NT2/D1 (cell line): ENCODE data around the gene AWAT2.

Experiments
- SUZ12 ChIP-seq: IDR thresholded peaks from 2 replicates; pipeline ENCODE4 v1.6.1; 2011; ENCODE audit not compliant: insufficient read length, insufficient read depth; ENCODE audit errors: extremely low read depth
- YY1 ChIP-seq: IDR thresholded peaks from 2 replicates; pipeline ENCODE4 v1.6.1; 2011; ENCODE audit not compliant: insufficient read length, insufficient read depth
- ZNF274 ChIP-seq: IDR thresholded peaks from 2 replicates; pipeline ENCODE4 v1.6.1; 2011; ENCODE audit warnings: mild to moderate bottlenecking, low read depth, low read length

DNA sequence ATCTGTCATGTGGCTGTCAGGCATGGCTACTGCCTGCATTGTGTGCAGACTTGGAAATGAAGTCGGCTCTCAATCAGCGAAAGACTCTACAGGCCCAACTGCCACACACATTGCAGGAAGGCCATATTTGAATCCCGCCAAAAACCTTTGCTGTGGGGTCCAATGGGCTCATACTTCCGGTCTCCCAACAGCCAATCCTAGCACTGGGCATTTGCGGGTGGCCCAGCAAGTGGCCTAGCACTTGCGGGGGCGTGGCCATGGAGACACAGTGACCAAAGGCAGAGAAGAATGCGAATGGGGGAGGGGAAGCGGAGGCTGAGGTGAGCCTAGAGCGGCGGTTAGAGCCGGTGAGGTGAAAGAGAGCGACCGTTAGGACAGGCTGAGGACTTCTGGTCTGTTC is 12.3 kb upstream of the AWAT2 start, which contains the start of gene OTUD6A:
- TF ChIP-seq YY1, result no peak
- TF ChIP-seq ZNF274, result no peak
- no peak for TF ChIP-seq SUZ12
